Osteocyte (in vitro differentiated cells): ENCODE measurements around the gene TMUB1. TPM values are rescaled to one million over a fixed set of nuclear protein-coding genes. Genes with fewer than 3 reads are reported as not detected.

Source experiments
- DNase-seq: peaks from one replicate; pipeline ENCODE4 v3.0.0; 2021; ENCODE audit warnings: mixed read lengths; ENCODE audit not compliant: unreplicated experiment; ENCODE audit errors: extremely low spot score
- H3K27ac Mint-ChIP-seq: one replicate; pipeline ENCODE4 v1.8.0; 2021; ENCODE audit warnings: mild to moderate bottlenecking, mixed read lengths; ENCODE audit not compliant: unreplicated experiment
- H3K27me3 Mint-ChIP-seq: one replicate; pipeline ENCODE4 v1.8.0; 2021; ENCODE audit warnings: mixed read lengths; ENCODE audit not compliant: unreplicated experiment
- H3K36me3 Mint-ChIP-seq: one replicate; pipeline ENCODE4 v1.8.0; 2021; ENCODE audit warnings: mixed read lengths; ENCODE audit not compliant: unreplicated experiment
- H3K4me1 Mint-ChIP-seq: one replicate; pipeline ENCODE4 v1.8.0; 2021; ENCODE audit warnings: mixed read lengths; ENCODE audit not compliant: unreplicated experiment
- H3K4me3 Mint-ChIP-seq: one replicate; pipeline ENCODE4 v1.8.0; 2021; ENCODE audit warnings: mild to moderate bottlenecking, moderate library complexity, mixed read lengths; ENCODE audit not compliant: unreplicated experiment
- H3K9me3 Mint-ChIP-seq: one replicate; pipeline ENCODE4 v1.8.0; 2021; ENCODE audit warnings: mixed read lengths; ENCODE audit not compliant: unreplicated experiment
- CTCF ChIP-seq: fragments of 200-600 bp; sonication (generic); IDR thresholded peaks from 2 replicates; pipeline ENCODE4 v1.5.0; 2021; ENCODE audit warnings: antibody characterized with exemption, mild to moderate bottlenecking, moderate library complexity
- total RNA-seq: library from RNA; stranded (reverse); gene quantifications from 2 replicates; pipeline ENCODE4 v1.2.1, GENCODE V29; 2021

Gene TMUB1
- total RNA-seq, 1 donor from 2014 or later, result 26.1 TPM

GRCh38 chr7:151130741-151131157 lies 47.5 kb upstream of the TMUB1 start:
- H3K9me3 Mint-ChIP-seq, result no peaks in the 10 kb centered on the region
- no peaks in the 10 kb centered on the region for H3K27me3 Mint-ChIP-seq
- peaks cover 37% of the 10 kb centered on the region for H3K36me3 Mint-ChIP-seq
- no peak overlapping the region for H3K27ac Mint-ChIP-seq
- no peak for TF ChIP-seq CTCF
- H3K4me1 Mint-ChIP-seq, result peaks cover 2% of the 10 kb centered on the region
- no peak overlapping the region for H3K4me3 Mint-ChIP-seq
- DNase-seq, result no peak

DNA sequence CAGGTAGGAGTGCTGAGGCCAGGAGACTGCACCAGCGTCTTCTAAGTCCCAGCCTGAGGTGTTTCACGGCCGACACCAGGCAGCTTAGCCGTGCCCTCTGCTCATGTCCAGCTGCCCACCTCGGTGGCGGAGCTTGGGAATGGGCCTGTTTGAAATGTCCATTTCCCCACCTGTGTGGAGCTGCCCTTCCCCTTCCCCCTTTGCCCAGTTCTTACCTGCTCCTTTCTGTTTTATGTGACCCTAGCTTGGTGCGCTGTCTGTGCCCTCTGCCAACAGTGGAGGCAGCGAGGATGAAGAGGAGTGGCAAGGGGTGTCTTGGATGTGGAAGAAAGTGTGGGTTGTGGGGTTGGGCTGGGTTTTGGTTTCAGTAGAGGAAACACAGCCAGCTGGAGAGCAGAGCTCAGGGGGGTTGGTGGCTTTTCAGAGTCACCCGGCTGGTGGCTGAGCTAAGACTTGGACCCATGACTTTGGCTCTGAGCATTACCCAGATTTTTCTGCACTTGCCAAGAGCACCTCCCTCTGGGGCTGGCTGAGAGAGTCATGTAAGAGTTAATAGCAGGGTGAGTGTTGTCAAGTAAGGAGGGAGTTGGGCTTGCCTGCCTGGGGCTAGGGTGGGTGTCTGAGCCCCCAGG lies 46.8 kb upstream of the TMUB1 start:
- no peak overlapping the region for H3K4me3 Mint-ChIP-seq
- H3K27ac Mint-ChIP-seq, result no peak overlapping the region
- H3K9me3 Mint-ChIP-seq, result no peaks in the 10 kb centered on the region
- H3K27me3 Mint-ChIP-seq, result no peaks in the 10 kb centered on the region
- TF ChIP-seq CTCF, result no peak
- peaks cover 32% of the 10 kb centered on the region for H3K36me3 Mint-ChIP-seq
- peaks cover 6% of the 10 kb centered on the region for H3K4me1 Mint-ChIP-seq
- no peak for DNase-seq

- peaks cover 6% of the 10 kb centered on the region for H3K4me1 Mint-ChIP-seq
- no peaks in the 10 kb centered on the region for H3K9me3 Mint-ChIP-seq
- H3K36me3 Mint-ChIP-seq, result peaks cover 35% of the 10 kb centered on the region
- TF ChIP-seq CTCF, result no peak
- H3K4me3 Mint-ChIP-seq, result no peak overlapping the region
- DNase-seq, result no peak
- H3K27ac Mint-ChIP-seq, result no peak overlapping the region
- H3K27me3 Mint-ChIP-seq, result no peaks in the 10 kb centered on the region
These were observed 46.0 kb upstream of the TMUB1 start for GRCh38 chr7:151129117-151129959.

DNA sequence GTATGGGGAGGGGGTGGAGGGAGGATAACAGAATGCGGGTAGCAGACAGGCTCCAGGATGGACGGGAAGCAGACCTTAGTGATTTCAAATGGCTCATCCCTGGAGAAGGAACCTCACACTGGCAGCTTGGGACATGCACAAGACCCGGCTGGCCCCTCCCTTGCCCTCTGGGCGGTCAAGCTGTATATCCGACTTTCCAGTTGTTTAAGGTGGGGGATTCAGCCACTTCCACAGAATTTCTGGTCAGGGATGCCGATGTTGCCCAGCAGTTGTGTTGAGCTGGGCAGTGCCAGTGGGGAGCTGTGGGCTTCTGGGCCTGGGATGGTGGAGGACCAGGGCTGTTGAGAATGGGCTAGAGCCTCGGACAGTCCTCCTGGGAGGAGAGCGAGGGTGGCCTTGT lies 45.4 kb upstream of the TMUB1 start:
- H3K4me3 Mint-ChIP-seq, result no peak overlapping the region
- H3K9me3 Mint-ChIP-seq, result no peaks in the 10 kb centered on the region
- no peak for TF ChIP-seq CTCF
- DNase-seq, result no peak
- no peak overlapping the region for H3K27ac Mint-ChIP-seq
- peaks cover 42% of the 10 kb centered on the region for H3K36me3 Mint-ChIP-seq
- no peaks in the 10 kb centered on the region for H3K27me3 Mint-ChIP-seq
- peaks cover 6% of the 10 kb centered on the region for H3K4me1 Mint-ChIP-seq

- Mint-ChIP-seq H3K27me3 (no peaks in the 10 kb centered on the region), H3K4me3 (no peak overlapping the region)
- DNase-seq, result no peak
These were observed 44.9 kb upstream of the TMUB1 start for GRCh38 chr7:151128144-151128543.

More at GRCh38 chr7:151128144-151128543, 44.9 kb upstream of the TMUB1 start:
- Mint-ChIP-seq H3K27ac (no peak overlapping the region), H3K36me3 (peaks cover 47% of the 10 kb centered on the region), H3K4me1 (peaks cover 6% of the 10 kb centered on the region), H3K9me3 (no peaks in the 10 kb centered on the region)
- no peak for TF ChIP-seq CTCF
